HG03108 (cell line): Measurements from ENCODE around the gene METTL26.

Source experiments
- ATAC-seq: cut with Tn5 transposase; IDR thresholded peaks from one replicate; pipeline ENCODE4 v1.9.1; 2021; ENCODE audit warnings: moderate library complexity; ENCODE audit not compliant: unreplicated experiment

The METTL26 gene

DNA sequence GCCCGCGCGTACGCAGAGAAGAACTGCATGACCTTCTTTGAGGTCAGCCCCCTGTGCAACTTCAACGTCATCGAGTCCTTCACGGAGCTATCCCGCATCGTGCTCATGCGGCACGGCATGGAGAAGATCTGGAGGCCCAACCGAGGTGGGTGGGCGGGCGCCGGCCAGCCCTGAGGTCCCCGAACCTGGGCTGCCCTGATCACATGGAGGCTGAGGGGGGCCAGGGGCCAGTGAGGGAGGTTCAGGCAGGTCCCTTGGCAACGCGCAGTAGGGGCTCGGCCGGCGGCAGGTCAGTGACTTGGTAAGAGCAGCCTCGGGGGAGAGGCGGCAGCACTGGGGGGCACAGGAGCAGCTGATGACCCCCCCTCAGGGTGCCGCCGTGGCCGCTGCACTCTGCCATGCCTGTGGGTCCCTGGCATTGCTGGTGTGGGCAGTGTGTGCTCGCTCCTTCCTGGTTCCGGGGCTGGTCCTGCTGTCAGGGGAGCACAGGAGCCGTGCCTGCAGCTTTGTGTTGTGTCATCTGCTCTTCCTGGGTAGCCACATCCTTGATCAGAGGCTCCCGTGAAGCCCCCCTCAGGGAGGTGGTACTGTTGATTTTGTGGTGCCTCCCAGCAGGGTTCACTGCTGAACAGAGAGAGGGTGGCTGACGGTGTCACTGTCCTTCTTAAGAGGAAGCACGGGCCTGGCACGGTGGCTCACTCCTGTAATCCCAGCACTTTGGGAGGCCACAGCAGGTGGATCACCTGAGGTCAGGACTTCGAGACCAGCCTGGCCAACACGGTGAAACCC is 9.9 kb downstream of the METTL26 start:
- no peak for ATAC-seq

GRCh38 chr16:625117-625976 is 10.8 kb downstream of the METTL26 start:
- no peak for ATAC-seq

GRCh38 chr16:624526-625070 is 11.5 kb downstream of the METTL26 start:
- no peak for ATAC-seq

- no peak for ATAC-seq
Measured at GRCh38 chr16:622920-623280, 13.2 kb downstream of the METTL26 start.

DNA sequence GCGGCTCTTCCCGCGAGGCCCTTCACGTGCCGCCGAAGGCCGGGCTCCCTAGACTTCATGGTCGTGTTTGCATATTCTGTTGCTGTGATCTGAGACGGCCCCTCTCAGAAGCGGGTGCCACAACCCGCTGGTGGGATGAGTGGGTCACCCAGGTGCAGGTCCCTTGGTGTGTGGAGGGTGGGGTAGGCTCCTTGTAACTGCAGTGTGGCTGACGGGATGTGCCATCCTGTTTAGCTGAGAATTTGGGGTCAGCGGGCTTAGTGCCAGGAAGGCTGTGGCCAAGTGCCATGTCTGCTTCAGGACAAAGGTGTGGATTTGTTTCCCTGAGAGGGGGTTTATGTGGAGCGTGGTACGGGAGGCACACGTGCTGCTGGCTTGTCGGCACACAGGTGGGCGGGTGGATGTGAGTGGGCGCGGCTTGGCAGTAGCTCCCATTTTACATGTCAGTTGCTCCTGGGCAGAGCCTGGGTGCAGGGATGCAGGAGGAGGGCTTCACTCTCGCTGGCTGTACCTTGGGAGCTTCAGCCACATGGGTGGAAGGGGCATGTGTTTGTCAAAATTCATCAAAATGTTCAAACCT is 14.5 kb downstream of the METTL26 start:
- no peak for ATAC-seq

DNA sequence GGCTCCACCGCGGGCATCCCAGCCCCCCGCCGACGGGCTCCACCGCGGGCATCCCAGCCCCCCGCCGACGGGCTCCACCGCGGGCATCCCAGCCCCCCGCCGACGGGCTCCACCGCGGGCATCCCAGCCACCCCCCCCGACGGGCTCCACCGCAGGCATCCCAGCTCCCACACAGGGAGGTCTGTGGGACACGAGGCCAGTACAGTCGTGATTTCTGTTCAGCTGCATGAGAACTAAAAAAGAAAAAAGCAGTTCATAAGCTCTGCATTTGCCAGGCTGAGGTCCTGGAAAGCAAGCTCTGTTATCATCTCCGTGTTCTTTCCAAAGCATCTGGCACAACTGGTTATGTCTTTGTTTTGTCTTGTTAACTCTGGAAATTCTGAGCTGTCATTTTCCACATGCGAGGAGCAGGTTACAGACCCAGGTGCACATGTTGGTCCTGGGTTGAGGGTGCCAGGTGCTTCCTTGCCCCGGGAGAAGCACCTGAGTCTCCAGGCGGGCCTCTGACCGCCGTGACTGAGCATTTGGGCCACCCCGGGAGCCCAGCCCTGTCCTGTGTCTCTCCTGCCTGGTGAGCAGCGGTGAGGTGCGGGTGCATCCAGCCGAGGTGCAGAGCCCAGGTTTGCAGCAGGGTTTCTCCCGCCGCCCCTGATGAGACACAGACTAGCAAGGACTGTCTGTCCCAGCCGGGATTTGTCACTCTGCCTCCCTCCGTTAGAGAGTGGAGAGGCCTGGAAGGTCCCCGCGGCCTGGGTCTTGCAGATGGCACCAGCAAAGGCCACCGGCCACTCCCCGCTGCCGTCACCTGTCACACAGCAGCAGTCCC is 15.2 kb downstream of the METTL26 start:
- no peak for ATAC-seq

- no peak for ATAC-seq
Measured at GRCh38 chr16:619476-620100, 16.5 kb downstream of the METTL26 start.

- no peak for ATAC-seq
Measured at GRCh38 chr16:617855-618254, 18.2 kb downstream of the METTL26 start.

DNA sequence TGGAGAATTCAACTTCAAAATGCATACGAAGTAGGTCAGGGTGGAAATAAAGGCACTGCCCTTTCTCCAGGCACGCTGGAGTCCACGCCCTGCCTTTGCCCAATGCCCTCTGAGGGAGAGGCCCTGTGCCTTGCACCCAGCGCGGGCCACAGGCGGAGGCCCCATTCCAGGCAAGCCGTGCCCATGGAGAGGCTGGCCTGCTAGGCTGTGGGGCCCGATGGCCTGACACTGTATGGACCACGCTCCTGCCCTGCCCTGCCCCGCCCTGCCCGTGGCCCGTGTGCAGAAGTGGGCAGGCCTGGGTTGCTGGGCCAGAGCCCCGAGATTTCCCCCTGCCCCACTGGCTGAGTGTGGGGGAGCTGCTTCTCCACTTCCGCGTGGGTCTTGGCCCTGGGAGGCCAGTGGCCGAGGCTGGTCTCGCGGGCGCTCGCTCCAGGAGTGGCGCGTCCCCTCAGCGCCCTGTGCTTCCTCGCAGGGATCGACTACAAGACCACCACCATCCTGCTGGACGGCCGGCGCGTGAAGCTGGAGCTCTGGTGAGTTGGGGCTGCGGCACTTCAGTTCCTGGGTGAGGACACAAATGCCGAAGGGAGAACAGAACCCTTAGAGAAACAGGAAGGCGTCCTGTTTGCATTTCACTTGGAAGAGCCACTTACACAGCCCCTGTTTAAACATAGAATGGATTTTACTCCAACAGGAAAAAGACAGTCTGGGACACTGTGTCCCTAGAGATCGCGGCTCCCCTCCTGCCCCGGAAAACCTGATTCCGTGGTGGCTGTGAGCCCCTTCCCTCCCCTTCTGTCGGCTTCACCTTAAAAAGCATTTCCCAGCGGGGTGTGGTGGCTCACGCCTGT is 19.1 kb downstream of the METTL26 start:
- ATAC-seq: no peak

DNA sequence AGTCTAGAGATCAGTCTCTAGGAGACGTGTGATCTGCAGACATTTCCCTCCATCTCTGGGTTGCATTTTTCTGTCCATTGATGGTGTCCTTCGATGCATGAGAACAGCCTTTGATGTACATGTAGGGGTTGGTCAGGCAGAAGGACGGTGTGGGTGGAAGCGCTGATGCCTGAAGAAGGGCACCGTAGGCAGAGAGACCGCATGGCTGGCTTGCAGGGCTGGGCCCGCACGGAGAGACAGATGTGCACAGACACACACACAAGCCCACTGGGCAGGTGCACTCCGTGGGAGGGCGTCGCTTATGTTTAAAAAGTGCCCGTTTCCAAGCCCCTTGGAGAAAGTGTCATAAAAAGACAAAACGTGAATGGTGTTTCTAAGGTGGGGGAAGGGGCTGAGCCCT is 21.0 kb downstream of the METTL26 start:
- ATAC-seq: no peak

DNA sequence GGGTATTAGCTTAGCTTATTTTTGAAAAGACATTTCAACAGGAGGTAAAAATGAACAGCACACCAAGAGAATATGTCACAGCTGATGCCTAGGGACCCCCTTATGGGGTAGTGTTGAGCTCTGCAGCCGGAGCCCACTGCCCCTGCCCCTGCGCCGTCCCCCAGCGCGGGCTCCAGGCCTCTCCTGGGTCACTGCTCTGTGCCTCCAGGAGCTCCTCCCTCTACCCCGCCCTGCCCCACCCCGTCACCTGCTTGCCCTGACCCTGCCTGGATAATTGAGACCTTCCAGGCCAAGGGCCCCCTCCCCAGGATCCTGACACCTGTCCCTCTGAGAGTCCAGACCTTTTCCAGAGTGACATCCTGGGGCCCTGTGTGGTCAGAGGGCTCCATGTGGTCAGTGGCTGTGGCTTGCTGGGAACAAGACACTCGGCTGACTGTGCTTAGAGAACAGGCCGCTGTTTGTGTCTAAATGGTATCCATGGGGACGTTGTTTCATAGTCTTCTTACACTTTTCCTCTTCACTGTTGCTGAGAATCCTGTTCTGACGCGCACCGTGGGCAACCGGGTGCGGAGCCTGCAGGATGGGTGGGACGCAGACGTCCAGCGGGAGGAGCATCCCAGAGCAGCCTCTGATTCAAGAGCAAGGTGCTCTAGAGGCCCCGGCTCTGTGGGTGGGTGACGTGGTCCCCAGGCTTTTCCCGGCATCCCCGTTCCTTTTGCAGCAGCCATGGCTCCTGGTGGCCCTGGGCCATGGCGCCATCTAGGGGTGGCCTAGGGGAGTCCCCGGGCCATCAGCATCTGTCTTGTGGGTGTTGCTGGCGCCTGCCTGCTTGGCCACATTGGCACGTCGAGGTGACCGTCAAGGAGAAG is 25.4 kb downstream of the METTL26 start:
- ATAC-seq: no peak

- ATAC-seq: no peak
Measured at GRCh38 chr16:609984-610383, 26.1 kb downstream of the METTL26 start.

DNA sequence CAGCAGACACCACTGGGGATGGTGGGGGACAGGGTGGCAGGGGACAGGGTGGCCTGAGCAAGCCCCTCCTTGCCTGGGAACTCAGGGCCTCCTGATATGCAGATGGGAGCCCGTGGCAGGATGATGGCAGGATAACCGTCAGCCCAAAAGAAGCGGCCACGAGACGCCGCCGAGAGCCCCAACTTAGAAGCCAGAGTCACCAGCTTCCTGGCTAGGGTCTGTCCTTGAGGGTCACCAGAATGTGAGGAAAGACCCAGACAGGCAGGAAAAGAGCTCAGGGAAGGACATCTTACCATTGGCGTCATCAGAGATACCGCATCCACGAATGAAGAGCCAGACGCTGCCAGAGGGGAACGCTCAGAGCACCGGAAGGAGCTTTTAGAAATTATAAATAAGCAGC is 26.8 kb downstream of the METTL26 start:
- ATAC-seq: no peak

GRCh38 chr16:608019-608418 is 28.1 kb downstream of the METTL26 start:
- ATAC-seq: no peak

GRCh38 chr16:606656-607307 is 29.3 kb downstream of the METTL26 start:
- no peak for ATAC-seq

- no peak for ATAC-seq
Measured at GRCh38 chr16:603933-604332, 32.2 kb downstream of the METTL26 start.

DNA sequence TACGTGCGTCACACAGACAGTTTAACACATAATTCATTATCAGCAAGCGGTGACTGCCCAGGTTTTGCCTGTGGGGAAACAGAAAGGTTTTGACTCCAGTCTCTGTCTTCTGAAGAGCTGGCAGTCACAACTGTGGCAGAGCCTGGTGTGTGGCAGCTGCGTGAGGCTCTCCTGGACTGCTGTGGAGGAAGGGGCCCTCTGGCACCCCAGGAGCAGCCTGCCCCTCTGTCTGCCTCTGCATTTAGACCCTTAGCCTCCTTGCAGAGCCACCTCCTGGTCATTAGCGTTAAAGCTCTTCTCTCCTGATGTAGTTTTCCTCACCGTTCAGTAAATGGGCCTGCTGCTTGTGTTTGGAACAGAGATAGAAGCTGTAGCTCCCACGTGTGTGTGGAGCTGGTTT is 35.3 kb downstream of the METTL26 start:
- no peak for ATAC-seq
